GM06990 (cell line): ENCODE data around the gene SLC35E3.

ENCODE experiments used
- DNase-seq: peaks from one replicate; pipeline ENCODE4 v3.0.0-alpha.2; 2011; ENCODE audit not compliant: insufficient read length; ENCODE audit errors: extremely low read depth
- H3K27me3 ChIP-seq: replicated peaks from 2 replicates; pipeline ENCODE4 v1.6.0; 2011; ENCODE audit warnings: low read length; ENCODE audit not compliant: control insufficient read depth, insufficient read depth
- H3K36me3 ChIP-seq: 2 replicates; pipeline ENCODE4 v1.5.1; 2011; ENCODE audit warnings: low read length; ENCODE audit not compliant: control insufficient read depth, insufficient read depth
- H3K4me3 ChIP-seq: replicated peaks from 2 replicates; pipeline ENCODE4 v1.5.1; 2011; ENCODE audit warnings: low read depth, mild to moderate bottlenecking, control low read depth, low read length
- CTCF ChIP-seq: IDR thresholded peaks from 2 replicates; pipeline ENCODE4 v1.5.1; 2011; ENCODE audit warnings: low read length, control low read depth, mild to moderate bottlenecking, inconsistent platforms; ENCODE audit not compliant: insufficient read depth, poor library complexity, severe bottlenecking

SLC35E3 gene

DNA sequence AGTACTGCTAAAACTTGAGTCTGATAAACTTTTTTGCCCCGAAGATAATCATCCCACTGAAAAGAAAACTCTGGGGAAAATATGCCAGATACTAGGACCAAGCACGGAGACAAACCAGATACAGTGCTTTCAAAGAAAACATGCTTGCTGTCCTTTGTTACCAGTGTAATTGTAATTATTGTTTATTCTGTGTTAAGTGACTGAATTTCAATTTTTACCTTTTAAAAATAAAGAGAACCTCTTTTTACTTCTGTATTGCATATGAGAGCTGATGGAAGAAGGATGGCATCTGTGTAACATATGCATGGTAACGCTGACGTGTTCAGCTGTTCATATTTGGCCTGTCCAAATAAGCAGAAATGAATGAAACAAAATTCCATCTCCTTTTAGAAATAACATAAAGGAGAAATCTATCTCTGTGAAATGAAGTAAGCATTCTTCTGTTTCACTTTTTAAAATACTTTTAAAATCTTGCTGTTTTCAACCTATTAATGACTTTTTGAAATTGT lies 22.5 kb downstream of the SLC35E3 start:
- no peaks in the 10 kb centered on the region for H3K27me3 ChIP-seq
- no peak for TF ChIP-seq CTCF
- no peak for DNase-seq
- H3K4me3 ChIP-seq, result no peak overlapping the region
- H3K36me3 ChIP-seq, result no peaks in the 10 kb centered on the region

DNA sequence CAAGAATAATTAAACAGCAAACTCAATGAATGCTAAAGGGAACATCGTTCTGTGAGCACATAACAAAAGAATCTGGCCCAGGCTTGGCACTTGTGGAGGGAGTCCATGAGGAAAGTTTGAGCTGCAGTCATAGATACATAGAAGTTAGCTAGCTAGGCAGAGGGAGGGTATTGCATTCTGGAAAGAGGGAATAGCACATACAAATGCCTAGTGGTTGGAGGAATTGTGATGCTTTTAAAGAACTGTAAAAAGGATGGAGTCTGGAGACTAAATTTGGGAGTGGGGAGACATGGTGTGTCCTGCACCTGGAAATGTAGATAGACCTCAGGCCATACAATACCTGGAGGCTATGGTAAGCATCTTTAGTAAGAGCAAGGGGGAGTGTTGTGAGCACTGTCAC lies 24.0 kb downstream of the SLC35E3 start:
- no peak overlapping the region for H3K4me3 ChIP-seq
- no peak for DNase-seq
- no peaks in the 10 kb centered on the region for H3K27me3 ChIP-seq
- no peaks in the 10 kb centered on the region for H3K36me3 ChIP-seq
- TF ChIP-seq CTCF, result no peak

DNA sequence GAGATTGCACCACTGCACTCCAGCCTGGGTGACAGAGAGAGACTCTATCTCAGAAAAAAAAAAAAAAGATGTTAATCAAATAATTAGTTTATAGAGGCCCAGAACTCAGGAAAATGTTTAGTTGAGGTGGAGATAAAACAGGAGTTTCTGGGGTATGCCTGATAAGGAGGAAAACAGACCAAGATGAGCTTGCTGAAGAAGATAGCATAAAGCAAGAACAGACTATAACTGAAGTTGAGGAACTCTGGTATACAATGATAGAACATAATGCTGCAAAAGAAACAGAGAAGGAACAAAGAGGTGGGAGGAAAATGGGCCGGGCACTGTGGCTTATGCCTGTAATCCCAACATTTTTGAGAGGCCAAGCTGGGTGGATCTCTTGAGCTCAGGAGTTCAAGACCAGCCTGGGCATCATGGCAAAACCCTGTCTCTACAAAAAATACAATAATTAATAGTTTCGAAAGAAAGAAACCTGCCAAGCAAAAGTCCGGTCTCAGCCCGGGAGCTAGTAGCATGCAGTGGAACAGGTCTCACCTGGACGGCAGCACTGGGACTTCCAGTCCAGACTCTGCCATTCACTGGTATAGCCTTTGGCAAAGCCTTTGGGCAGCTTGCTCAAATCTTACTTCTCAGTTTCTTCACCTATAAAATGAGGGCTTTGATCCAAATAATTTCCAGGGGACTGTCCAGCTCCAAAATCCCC lies 25.4 kb downstream of the SLC35E3 start:
- no peak overlapping the region for H3K4me3 ChIP-seq
- H3K27me3 ChIP-seq, result no peaks in the 10 kb centered on the region
- DNase-seq, result no peak
- no peaks in the 10 kb centered on the region for H3K36me3 ChIP-seq
- TF ChIP-seq CTCF, result no peak

- H3K27me3 ChIP-seq, result no peaks in the 10 kb centered on the region
- no peak for TF ChIP-seq CTCF
- no peak overlapping the region for H3K4me3 ChIP-seq
- H3K36me3 ChIP-seq, result no peaks in the 10 kb centered on the region
- no peak for DNase-seq
Measured at GRCh38 chr12:68772714-68773113, 26.7 kb downstream of the SLC35E3 start.

GRCh38 chr12:68773582-68773981 lies 27.6 kb downstream of the SLC35E3 start:
- H3K27me3 ChIP-seq, result no peaks in the 10 kb centered on the region
- no peak for TF ChIP-seq CTCF

More at GRCh38 chr12:68773582-68773981, 27.6 kb downstream of the SLC35E3 start:
- Histone ChIP-seq H3K36me3 (no peaks in the 10 kb centered on the region), H3K4me3 (no peak overlapping the region)
- DNase-seq, result no peak
